GM21390 (cell line): ENCODE results near the gene DPYD.

ENCODE experiments used
- ATAC-seq: cut with Tn5 transposase; IDR thresholded peaks from one replicate; pipeline ENCODE4 v1.9.1; 2021; ENCODE audit not compliant: unreplicated experiment

The DPYD gene

DNA sequence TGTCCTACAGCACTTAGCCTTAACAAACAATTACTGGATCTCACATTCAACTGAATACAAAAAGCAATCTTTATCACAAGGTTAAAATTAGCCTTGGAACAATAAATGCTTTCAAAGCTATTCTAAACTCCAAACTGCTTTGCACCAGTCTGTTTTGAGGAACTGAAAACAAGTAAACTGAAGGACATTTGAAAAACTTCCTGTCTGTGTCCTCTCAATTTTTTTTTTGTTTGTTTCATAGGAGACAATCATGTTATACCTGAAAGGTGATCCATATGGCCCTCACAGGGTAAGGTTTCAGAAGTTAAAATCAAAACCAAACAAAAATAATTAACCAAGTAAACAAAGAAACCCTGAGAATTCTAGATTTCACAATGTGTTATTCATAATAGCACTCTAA is 459.1 kb downstream of the DPYD start:
- ATAC-seq: peak; percentile 98

DNA sequence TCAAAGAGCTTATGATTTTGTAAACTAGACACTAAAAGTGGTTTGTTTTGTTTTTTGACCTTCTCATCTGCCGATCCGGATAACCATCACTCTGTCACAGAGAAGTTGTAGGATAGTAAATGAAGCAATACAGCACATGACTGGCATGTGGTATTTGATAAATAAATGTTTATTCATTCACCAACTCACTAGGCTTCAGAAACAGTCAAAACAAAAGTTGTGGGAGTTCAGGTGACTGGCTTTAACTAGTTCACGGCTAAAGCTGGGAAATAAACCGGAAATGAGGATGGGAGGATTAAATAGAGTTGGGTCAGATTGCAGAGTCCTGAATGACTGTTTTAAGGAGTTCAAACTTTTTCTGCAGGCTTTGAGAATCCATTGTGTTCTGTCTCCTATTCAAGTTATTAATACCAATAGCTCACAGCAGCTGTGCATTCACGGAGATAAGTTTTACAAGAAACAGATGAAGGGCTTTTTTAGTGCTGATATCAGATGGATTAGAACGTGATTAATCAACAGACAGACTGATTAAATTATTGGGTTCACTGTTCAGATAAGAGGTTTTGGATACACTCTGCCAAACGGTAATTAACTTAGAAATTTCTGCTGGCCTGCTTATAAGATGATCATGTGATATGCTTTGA is 463.3 kb downstream of the DPYD start:
- ATAC-seq: no peak

DNA sequence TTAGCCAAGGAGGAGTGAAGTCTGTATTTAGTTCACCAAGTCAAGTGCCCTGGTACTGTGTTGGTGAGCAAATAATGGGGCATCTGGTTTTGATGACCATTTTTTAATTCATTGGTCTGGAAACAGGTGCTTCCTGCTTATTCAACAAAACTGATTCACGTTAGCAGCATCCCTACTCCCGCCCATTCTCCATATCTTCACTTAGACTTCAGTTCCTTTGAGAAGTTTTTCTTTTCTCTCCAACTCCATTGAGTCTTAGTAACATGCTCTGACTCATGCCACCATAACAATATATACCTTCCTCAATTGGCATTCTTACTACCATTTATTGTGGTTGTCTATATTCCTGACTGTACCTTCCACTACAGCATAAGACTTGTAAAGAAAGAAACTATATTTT is 468.9 kb downstream of the DPYD start:
- no peak for ATAC-seq

DNA sequence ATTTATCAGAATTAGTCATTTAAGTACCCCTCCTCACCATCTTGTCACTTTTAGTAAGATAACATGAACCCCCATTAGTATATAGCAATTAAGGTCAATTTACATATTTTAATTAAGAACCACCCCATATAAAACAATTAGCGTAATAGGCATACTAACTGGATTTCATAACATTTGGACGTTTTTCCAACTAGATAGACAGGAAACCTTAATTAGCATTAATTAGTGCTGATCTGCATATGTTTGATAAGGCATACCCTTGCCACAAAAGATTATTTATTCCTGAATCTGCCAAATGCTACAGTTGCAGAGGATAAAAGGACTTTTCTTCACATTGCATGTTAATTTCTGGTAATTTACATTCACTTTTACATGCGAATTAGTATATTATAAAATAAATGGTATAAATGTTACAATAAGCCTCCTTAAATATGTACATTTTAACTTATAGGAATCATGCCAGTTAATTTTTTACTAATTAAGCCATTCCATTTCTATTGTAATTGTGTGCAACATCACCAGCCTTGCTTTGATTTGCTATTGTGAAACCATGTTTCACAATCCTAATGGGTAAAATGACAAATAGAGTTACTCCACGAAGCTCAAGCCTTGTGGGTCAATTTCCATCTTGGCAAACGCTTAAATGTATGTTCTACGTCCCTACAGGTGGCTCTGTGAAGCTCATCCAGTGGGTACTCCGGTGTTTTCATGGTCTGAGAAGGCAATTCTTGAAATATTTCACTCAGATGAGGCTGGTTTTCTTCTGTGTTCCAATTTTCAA is 469.6 kb downstream of the DPYD start:
- no peak for ATAC-seq

DNA sequence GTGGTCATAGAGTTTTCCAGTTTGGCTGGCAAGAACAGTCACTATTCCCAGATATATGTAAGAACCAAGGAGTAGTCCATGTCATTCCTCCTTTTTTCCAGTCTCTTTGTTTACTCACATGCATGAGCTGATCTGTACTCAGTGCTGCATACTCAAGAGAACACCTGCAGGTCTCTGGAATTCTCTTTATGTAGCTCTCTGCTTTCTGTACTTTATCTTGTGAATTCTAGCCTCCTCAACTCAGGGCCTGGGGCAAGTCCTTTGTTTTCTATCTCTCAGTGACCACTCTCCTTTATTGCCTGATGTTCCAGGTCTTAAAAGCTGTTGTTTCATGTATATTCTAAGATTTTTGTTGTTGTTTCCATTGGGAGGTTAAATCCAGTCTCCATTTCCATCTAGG is 478.9 kb downstream of the DPYD start:
- no peak for ATAC-seq

DNA sequence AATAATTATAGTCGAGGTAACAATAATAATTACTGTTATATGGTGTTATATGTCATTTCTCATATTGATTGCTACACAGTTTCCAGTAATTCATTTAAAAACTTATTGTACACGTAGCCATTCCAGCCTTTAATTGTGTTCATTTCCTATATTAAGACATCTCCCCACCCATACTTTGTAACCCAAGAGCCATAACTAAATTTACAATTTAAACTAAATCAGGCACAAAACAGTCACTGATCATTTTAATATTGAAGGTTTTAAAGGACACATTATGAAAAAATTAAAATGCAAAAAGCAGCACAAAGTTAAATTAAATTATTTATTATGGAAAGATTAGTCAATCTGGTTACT is 487.0 kb downstream of the DPYD start:
- no peak for ATAC-seq

DNA sequence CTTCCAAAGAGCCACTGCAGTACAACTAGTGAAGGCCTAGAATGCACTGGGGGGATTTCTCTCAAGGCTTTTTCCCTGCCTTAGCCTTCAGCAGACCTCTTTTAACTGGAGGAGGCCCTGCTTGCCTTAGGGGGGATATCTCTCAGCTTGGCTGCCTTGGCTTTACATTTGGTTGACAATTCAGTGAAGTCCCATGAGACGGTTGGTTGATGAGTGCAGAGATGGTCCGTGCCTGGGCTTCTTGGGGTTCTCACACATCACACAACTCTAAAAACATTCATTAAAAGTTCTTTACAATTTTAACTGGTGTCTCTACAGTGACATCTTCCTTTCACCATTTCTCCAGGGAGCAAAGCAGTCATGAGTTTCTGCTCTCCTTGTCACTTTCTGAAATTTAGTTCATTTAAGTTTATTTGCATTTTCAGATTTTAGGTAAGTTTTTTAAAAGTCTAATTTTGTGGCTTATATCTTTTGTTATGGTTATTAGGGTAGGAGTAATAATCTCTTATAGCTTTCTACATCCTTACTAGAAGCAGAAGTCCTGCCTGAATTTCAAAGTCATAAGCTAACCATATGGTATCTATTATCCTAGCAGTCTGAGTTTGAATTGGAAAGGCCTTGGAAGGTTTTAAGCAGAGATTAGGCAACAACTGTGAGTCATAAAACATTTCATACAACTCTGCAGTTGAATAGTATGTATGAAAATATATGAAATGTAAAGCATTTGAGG is 487.6 kb downstream of the DPYD start:
- no peak for ATAC-seq

DNA sequence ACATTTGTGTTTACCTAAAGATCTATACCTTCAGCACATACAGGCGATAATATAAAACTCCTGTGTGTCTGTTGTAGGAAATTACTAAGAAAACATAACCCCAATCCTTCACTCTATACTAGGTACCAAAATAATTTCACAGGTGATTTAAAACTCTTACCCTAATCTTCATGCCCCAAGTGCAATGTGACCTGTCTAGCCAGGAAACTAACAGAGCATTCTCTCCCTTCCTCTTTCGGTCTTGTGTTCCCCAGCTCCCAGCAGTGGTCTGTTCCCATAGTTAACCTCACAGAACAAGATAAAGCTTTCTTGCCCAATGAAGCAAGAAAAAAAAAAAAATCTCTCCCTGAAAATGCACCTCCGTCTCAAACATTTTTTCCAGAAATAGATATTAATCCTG is 493.5 kb downstream of the DPYD start:
- no peak for ATAC-seq

DNA sequence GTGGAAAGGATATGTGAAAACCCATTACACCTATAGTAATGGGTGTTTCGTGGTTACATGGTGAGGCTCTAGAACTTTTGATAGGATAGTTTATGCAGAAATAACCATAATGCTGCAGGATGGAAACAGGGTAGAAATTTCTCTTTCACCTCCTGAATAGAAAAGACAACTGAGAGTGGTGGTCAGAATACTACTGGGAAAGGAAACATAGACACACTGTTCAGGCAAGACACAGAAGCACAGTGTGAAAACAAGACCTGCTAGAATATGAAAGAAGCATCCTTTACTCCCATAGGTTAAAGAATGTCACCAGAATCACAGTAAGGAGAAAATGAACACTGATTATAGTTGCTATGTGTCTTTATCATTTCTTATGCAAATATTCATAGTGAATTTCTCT is 496.6 kb downstream of the DPYD start:
- ATAC-seq: peak; percentile 66

DNA sequence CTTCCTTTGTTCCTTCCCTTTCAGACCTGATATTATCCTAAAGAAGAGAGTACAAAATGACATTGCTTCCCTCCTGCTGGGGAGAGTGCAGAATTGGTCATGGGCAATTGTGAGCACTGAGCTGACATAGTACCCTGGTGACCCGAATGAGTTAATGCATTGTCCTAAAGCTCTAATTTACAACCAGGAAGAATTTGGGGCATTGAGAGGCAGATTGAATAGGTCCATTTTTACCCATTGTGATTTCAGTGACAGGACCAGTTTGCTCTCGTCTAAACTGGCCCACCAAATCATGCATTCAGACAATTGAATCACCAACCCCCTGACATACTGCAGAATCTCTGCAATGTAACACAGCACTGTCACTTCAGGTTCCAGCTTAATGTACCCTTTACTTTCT is 497.4 kb downstream of the DPYD start:
- no peak for ATAC-seq

DNA sequence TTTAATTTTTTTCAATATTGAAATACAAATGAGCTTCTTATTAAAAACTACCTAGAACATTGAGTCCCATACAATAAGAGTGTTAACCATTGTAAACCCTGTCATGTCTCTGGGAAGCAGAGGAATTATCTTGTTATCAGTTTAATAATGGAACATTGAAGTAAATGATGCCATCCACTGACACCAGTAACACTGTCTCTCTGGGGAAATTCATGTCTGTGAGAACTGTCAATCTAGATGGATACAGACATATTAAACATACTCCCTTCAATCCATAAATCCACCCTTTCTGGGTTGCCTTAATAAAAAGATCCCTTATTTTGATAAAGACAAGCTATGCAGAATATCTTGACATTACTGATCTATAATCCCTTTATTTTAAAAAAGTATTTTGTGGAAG is 503.2 kb downstream of the DPYD start:
- no peak for ATAC-seq

DNA sequence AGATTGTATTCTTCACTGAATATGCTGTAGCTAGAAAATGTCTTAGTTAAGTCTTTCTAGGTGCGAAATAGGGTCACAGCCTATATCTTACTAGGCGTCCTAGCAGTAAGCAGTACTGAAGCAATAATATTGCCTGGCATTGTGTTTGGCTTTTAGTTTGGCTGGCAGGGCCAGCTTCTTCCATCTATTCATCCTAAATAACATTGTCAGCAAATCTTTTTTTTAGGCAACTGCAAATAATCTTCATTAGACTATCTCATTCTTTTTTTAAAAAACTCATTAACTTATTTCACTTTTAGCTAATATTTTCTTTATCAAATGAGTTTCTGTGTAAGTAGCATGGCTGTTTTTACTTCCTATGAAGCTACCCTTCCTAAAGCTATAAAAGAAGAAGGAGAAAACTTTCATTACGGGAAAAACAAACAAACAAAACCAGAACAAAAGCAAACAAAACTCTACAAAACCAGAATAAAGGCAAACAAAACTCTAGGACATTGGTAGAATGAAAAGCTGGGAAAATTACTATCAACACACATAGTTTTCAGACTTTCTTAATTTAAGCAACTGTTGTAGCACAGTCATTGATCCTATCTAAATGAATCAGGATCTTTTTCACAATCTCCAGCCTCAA is 506.0 kb downstream of the DPYD start:
- ATAC-seq: no peak

DNA sequence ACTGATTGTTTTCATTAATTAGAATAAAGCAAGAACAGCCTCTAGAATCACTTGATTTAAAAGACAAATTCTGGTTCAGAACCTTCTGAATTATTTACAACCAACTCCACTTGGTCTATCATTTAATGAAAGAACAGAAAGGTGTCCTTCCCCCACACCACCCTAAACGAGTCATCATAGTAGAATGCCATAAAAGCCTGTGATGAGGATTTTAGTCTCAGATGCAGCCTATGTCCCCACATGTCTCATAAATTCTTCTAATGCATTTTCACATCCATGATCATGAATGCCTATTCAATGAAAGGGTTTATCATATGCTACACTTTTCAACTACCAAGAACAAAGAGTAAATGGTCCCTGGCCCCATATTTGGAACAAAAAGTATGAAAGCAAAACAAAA is 508.1 kb downstream of the DPYD start:
- no peak for ATAC-seq

DNA sequence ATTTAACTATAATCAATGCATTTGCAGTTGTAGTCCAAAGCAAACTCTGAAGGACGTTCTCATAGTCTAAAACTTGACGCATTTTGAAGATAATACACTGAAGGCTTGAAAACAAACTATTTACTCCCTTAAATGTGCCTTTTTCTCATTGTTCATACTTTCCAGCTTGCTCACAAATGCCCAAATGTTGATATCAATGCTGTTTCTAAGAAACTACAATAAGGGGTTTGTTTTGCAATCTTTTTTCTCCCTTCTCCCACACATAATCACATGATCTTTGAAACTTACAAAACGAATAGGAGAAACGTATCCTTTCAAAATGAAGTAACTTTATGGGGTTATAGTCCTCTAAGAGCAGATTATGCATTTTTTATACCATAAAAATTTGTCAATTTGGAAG is 508.7 kb downstream of the DPYD start:
- no peak for ATAC-seq

DNA sequence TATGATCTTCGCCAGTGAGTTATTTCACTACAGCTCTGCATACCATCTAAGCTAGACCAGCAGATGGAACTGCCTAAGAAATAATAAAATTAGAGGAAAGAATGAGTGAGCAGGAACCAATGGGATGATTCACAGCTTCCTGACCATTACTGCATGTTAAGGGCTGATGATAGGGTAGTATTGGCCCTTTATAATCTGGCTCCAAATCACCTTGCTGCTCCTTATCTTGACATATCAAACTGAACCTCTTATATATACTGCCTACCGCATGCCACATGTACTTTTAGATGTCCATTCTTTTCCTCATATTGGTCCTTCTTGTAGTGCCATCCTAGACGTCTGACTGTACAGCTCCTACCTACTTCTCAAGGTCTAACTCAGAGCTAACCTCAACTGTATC is 524.4 kb downstream of the DPYD start:
- no peak for ATAC-seq

DNA sequence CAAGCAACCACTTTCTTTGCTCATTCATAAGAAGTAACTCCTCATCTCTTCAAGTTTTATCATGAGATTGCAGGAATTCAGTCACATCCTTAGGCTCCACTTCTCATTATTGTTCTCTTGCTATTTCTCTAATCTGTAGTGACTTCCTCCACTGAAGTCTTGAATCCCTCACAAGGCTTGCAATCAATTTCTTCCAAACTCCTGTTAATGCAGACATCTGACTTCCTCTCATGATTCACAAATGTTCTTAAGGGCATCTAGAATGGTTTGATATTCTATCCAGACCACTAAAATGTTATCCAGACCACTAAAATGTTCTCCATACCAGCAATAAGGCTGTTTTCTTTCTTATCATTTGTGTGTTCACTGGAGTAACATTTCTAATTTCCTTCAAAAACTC is 528.1 kb downstream of the DPYD start:
- ATAC-seq: no peak

DNA sequence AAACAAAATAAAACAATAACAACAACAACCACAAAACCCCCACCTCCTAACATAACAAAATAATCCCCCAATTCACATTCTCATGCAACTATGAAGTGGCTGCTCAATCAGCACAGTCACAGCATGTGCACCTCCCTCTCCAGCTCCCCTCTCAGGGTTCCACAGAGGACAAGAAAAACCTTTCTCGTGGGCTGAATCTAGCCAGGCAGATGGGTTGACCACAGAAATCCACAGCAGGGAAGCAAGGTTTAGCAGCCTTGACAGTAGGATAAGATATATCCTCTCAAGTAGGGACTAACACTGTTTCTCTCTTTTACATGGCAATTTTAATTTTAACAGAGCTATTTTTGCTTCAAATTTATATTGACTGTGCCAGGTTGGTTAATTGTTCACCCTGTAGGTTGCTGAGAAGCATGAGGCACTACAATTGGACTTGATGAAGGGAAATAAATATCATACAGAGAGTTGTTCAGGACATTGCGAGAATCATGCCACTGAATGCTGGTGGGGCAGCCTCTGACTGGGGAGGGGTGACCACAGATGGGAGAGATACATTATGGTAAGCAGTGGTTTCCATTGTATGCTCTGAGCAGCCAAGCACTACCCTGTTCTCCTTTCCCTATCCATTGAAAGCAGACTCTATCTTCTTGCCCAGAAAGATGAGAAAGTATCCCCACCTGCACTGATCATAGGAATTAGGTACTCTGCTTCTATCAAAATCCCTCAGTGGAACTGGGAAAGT is 535.1 kb downstream of the DPYD start:
- ATAC-seq: no peak

DNA sequence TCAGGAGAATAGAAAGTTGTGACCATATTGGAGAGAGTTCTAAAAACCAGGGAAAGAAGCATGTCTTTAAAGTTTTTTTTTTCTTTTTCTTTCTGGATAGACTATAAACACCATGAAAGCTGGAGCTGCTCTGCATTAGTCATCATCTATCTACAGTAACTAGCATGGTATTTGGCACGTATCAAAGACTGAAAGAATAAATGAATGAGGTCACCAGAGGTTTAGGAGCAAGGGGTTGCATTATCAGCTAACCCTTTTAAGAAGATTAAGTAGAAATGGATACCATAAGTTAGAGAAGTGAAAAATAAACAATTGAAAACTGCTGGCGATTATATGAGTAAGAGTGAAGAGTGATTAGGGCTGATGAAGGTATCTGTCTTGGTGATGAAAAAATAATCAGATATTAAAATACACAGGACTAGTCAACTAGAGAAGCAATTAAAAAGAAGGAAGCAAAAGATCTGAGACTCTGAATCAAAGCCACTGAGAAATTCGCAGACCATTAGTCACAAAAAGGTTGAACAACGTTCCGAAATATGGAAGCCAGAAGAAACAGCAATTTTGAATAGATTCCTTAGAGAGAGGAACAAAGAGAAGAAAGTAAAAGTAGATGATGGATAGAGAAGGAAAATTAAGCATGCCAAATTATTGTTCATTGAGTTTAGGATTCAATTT is 536.4 kb downstream of the DPYD start:
- ATAC-seq: no peak

DNA sequence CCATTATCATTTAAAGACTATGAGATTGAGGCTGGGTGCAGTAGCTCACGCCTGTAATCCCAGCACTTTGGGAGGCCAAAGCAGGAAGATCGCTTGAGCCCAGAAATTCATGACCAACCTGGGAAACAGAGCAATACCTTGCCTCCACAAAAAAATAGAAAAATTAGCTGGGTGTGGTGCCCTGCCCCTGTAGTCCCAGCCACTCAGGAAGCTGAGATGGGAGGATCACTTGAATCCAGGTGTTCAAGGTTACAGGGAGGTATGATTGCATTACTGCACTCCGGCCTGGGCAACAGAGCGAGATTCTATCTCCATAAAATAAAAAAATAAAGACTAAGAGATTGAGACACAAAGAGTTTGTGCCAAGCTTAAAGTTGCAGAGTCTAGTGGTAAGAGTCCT is 537.0 kb downstream of the DPYD start:
- no peak for ATAC-seq

DNA sequence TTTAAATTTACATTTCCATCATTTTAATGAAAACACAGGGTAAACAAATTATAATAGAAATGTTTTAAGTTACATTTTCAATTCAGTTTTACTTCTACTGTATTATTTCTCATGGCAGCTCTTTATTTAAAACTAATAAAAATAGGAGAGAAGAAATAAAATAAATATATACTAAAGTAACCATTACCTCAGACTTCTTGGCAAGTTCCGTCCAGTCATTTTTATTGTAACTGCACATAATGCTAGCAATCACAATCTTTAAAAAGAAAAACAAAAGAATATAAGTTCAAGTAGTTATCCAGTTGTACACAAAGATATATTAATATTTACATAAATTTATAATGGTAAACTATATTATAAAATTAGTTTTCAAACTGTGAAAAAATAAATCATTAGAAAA is 538.6 kb downstream of the DPYD start:
- ATAC-seq: no peak
